HepG2 (cell line): ENCODE measurements around the gene SP140L. TPM values are rescaled to one million over a fixed set of nuclear protein-coding genes. Genes with fewer than 3 reads are reported as not detected.

Source experiments
- CEBPB ChIP-seq: IDR thresholded peaks from 2 replicates; pipeline ENCODE4 v1.6.1; 2011; ENCODE audit warnings: low read depth, low read length, improper control_type of control experiment, borderline replicate concordance
- CEBPG ChIP-seq: IDR thresholded peaks from 2 replicates; pipeline ENCODE4 v1.6.1; 2016
- HMG20A ChIP-seq: IDR thresholded peaks from 2 replicates; pipeline ENCODE4 v1.6.1; 2016; ENCODE audit warnings: borderline replicate concordance
- HNF4A ChIP-seq: sonication (generic); formaldehyde crosslinking; IDR thresholded peaks from 2 replicates; pipeline ENCODE4 v1.4.0; 2020; ENCODE audit warnings: missing genetic modification reagents
- KLF11 ChIP-seq: IDR thresholded peaks from 2 replicates; pipeline ENCODE4 v1.6.1; 2016; ENCODE audit warnings: missing compliant biosample characterization
- KMT2B ChIP-seq: IDR thresholded peaks from 2 replicates; pipeline ENCODE4 v1.6.1; 2016; ENCODE audit warnings: missing genetic modification reagents, missing compliant biosample characterization
- MEF2D ChIP-seq: sonication (generic); formaldehyde crosslinking; IDR thresholded peaks from 2 replicates; pipeline ENCODE4 v1.5.1; 2020; ENCODE audit warnings: mild to moderate bottlenecking, missing genetic modification reagents
- RAD51 ChIP-seq: fragments of 450-650 bp; IDR thresholded peaks from 2 replicates; pipeline ENCODE4 v1.6.1; 2016; ENCODE audit warnings: borderline replicate concordance
- SMC3 ChIP-seq: IDR thresholded peaks from 2 replicates; pipeline ENCODE4 v1.6.1; 2011; ENCODE audit warnings: low read length, improper control_type of control experiment
- SNAI1 ChIP-seq: sonication (generic); formaldehyde crosslinking; IDR thresholded peaks from 2 replicates; pipeline ENCODE4 v1.5.0; 2020; ENCODE audit warnings: mild to moderate bottlenecking, missing genetic modification reagents, borderline replicate concordance
- SOX13 ChIP-seq, 3 experiments: fragments of 450-650 bp in 1 of 3; sonication (generic) in 1 of 3; formaldehyde crosslinking in 1 of 3; IDR thresholded peaks in 2 of 3; conservative IDR thresholded peaks in 1 of 3; 2 replicates each; pipeline versions ENCODE4 v1.5.0 to v1.6.1; 2016 to 2020; ENCODE audit warnings: antibody characterized with exemption in 1 of 3, mild to moderate bottlenecking in 1 of 3, missing compliant biosample characterization in 1 of 3, missing genetic modification reagents in 1 of 3, moderate library complexity in 1 of 3
- TOPORS ChIP-seq: sonication (generic); formaldehyde crosslinking; IDR thresholded peaks from 2 replicates; pipeline ENCODE4 v1.8.0; 2023; ENCODE audit warnings: mild to moderate bottlenecking, missing genetic modification reagents
- U2AF2 ChIP-seq: fragments of 200-400 bp; formaldehyde crosslinking; IDR thresholded peaks from 2 replicates; pipeline ENCODE4 v1.6.1; 2017; ENCODE audit warnings: low read depth, mild to moderate bottlenecking, low read length
- ZBTB20 ChIP-seq: sonication (generic); formaldehyde crosslinking; IDR thresholded peaks from 2 replicates; pipeline ENCODE4 v1.8.1; 2023; ENCODE audit warnings: missing genetic modification reagents, low read depth, mild to moderate bottlenecking, borderline replicate concordance
- ZNF18 ChIP-seq: sonication (generic); formaldehyde crosslinking; IDR thresholded peaks from 2 replicates; pipeline ENCODE4 v1.8.0; 2022; ENCODE audit warnings: mild to moderate bottlenecking, missing genetic modification reagents; ENCODE audit not compliant: insufficient replicate concordance
- ZNF660 ChIP-seq: sonication (generic); formaldehyde crosslinking; IDR thresholded peaks from 2 replicates; pipeline ENCODE4 v1.5.1; 2020; ENCODE audit warnings: mild to moderate bottlenecking, low read depth, missing genetic modification reagents, borderline replicate concordance
- polyA plus RNA-seq, 8 experiments: library from polyadenylated mRNA; depleted of rRNA in 3 of 8; stranded (reverse) in 7 of 8; unstranded in 1 of 8; fragments of >200 nt; fragmentation: Illumina TruSeq in 4 of 8; extraction: Trizol in 4 of 8; gene quantifications; 2 replicates each; pipeline versions ENCODE4 v1.2.1 to v1.2.3, GENCODE V29; 2011 to 2016; ENCODE audit warnings: low read depth in 4 of 8, missing spikeins in 1 of 8, mixed read lengths in 1 of 8; ENCODE audit not compliant: insufficient read depth in 1 of 8
- total RNA-seq, 5 experiments: library from RNA; depleted of rRNA; stranded (reverse); fragments of >200 nt; fragmentation: Illumina TruSeq; extraction: Trizol; gene quantifications; 2 replicates each; pipeline ENCODE4 v1.2.3, GENCODE V29; 2016; ENCODE audit warnings: low read depth in 1 of 5
- TF ChIP-seq, protein P1 (sequence below): sonication (generic); formaldehyde crosslinking; IDR thresholded peaks from 2 replicates; pipeline ENCODE4 v1.4.0; 2020; ENCODE audit warnings: mild to moderate bottlenecking, missing genetic modification reagents
- TF ChIP-seq, protein P2 (sequence below): sonication (generic); formaldehyde crosslinking; conservative IDR thresholded peaks from 2 replicates; pipeline ENCODE4 v1.8.0; 2022; ENCODE audit warnings: missing genetic modification reagents
- TF ChIP-seq, protein P3 (sequence below): sonication (generic); formaldehyde crosslinking; conservative IDR thresholded peaks from 2 replicates; pipeline ENCODE4 v1.4.0; 2020; ENCODE audit warnings: mild to moderate bottlenecking, missing genetic modification reagents, moderate library complexity
- TF ChIP-seq, protein P4 (sequence below): sonication (generic); formaldehyde crosslinking; IDR thresholded peaks from 2 replicates; pipeline ENCODE4 v1.5.0; 2020; ENCODE audit warnings: mild to moderate bottlenecking, missing genetic modification reagents, borderline replicate concordance

The SP140L gene
- total and polyA plus RNA-seq, 2 of the 13 experiments (the other 11 are each of a cell fraction or from before 2014, with no cell fraction given) = 10.9 to 17.5 TPM

DNA sequence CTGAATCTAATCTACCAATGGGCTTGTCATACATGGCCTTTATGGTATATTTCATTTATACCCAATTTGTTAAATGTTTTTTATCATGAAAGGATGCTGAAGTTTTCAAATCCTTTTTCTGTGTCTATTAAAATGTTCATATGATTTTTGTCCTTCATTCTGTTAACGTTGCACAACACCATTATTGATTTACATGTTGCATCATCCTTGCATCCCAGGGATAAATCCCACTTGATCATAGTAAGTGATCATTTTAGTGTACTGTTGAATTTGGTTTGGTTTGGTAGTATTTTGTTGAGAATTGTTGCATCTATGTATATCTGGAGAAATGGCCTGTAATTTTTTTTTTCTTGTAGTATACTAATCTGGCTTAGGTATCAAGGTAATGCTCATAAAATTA, 98.4 kb downstream of the SP140L start (continued):
- TF ChIP-seq ZNF18 = no peak
- TF ChIP-seq ZBTB20 (CRISPR knock-in tag) = no peak
- no peak for TF ChIP-seq SNAI1 (CRISPR knock-in tag)
- TF ChIP-seq, protein P1, sequence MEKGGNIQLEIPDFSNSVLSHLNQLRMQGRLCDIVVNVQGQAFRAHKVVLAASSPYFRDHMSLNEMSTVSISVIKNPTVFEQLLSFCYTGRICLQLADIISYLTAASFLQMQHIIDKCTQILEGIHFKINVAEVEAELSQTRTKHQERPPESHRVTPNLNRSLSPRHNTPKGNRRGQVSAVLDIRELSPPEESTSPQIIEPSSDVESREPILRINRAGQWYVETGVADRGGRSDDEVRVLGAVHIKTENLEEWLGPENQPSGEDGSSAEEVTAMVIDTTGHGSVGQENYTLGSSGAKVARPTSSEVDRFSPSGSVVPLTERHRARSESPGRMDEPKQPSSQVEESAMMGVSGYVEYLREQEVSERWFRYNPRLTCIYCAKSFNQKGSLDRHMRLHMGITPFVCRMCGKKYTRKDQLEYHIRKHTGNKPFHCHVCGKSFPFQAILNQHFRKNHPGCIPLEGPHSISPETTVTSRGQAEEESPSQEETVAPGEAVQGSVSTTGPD (CRISPR knock-in tag) = no peak
- no peak for TF ChIP-seq MEF2D (CRISPR knock-in tag)
- TF ChIP-seq, protein P2, sequence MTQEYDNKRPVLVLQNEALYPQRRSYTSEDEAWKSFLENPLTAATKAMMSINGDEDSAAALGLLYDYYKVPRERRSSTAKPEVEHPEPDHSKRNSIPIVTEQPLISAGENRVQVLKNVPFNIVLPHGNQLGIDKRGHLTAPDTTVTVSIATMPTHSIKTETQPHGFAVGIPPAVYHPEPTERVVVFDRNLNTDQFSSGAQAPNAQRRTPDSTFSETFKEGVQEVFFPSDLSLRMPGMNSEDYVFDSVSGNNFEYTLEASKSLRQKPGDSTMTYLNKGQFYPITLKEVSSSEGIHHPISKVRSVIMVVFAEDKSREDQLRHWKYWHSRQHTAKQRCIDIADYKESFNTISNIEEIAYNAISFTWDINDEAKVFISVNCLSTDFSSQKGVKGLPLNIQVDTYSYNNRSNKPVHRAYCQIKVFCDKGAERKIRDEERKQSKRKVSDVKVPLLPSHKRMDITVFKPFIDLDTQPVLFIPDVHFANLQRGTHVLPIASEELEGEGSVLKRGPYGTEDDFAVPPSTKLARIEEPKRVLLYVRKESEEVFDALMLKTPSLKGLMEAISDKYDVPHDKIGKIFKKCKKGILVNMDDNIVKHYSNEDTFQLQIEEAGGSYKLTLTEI (CRISPR knock-in tag) = no peak
- peak; percentile 14; the same call in 1 of the 2 replicates for TF ChIP-seq HNF4A (CRISPR knock-in tag)
- 0 out of 2 replicates have a peak, but pooled peaks have one; percentile 49 for TF ChIP-seq HMG20A (CRISPR knock-in tag)
- no peak for TF ChIP-seq RAD51
- TF ChIP-seq U2AF2 = no peak
- no peak for TF ChIP-seq ZNF660
- TF ChIP-seq TOPORS (CRISPR knock-in tag) = no peak
- TF ChIP-seq KMT2B = 0 out of 2 replicates have a peak, but pooled peaks have one; percentile 31
- TF ChIP-seq SOX13 (IDR thresholded peaks at IDR 0.05) = no peak
- TF ChIP-seq SOX13 (CRISPR knock-in tag; conservative IDR thresholded peaks at IDR 0.05 in 1 of 2, IDR thresholded peaks at IDR 0.05 in 1 of 2) = peak in 1 of 2 experiments; percentile 42; a peak in 1 of 4 replicates
- TF ChIP-seq, protein P3, sequence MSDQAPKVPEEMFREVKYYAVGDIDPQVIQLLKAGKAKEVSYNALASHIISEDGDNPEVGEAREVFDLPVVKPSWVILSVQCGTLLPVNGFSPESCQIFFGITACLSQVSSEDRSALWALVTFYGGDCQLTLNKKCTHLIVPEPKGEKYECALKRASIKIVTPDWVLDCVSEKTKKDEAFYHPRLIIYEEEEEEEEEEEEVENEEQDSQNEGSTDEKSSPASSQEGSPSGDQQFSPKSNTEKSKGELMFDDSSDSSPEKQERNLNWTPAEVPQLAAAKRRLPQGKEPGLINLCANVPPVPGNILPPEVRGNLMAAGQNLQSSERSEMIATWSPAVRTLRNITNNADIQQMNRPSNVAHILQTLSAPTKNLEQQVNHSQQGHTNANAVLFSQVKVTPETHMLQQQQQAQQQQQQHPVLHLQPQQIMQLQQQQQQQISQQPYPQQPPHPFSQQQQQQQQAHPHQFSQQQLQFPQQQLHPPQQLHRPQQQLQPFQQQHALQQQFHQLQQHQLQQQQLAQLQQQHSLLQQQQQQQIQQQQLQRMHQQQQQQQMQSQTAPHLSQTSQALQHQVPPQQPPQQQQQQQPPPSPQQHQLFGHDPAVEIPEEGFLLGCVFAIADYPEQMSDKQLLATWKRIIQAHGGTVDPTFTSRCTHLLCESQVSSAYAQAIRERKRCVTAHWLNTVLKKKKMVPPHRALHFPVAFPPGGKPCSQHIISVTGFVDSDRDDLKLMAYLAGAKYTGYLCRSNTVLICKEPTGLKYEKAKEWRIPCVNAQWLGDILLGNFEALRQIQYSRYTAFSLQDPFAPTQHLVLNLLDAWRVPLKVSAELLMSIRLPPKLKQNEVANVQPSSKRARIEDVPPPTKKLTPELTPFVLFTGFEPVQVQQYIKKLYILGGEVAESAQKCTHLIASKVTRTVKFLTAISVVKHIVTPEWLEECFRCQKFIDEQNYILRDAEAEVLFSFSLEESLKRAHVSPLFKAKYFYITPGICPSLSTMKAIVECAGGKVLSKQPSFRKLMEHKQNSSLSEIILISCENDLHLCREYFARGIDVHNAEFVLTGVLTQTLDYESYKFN (CRISPR knock-in tag) = no peak
- TF ChIP-seq SMC3 = peak; percentile 21; the same call in 1 of the 2 replicates
- peak; percentile 97 for TF ChIP-seq CEBPG (CRISPR knock-in tag)
- TF ChIP-seq KLF11 (CRISPR knock-in tag) = no peak
- TF ChIP-seq, protein P4, sequence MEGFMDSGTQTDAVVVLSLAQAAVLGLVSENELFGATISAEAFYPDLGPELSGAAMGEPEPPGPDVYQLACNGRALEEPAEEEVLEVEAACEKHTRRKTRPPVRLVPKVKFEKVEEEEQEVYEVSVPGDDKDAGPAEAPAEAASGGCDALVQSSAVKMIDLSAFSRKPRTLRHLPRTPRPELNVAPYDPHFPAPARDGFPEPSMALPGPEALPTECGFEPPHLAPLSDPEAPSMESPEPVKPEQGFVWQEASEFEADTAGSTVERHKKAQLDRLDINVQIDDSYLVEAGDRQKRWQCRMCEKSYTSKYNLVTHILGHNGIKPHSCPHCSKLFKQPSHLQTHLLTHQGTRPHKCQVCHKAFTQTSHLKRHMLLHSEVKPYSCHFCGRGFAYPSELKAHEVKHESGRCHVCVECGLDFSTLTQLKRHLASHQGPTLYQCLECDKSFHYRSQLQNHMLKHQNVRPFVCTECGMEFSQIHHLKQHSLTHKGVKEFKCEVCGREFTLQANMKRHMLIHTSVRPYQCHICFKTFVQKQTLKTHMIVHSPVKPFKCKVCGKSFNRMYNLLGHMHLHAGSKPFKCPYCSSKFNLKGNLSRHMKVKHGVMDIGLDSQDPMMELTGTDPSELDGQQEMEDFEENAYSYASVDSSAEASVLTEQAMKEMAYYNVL (CRISPR knock-in tag) = no peak
- TF ChIP-seq CEBPB = peak; percentile 98
